Suprapubic skin (tissue), 4 donors: ENCODE data around the gene SNX24. TPM values are rescaled to one million over a fixed set of nuclear protein-coding genes. Genes with fewer than 3 reads are reported as not detected.

ENCODE experiments used
- DNase-seq, 2 donors: peaks; one replicate each; pipeline ENCODE4 v3.0.0-alpha.2; 2019; ENCODE audit warnings: low spot score in 2 of 2
- H3K27ac ChIP-seq: fragments of 200-600 bp; sonication (generic); one replicate; pipeline ENCODE4 v1.5.1; 2019
- H3K27me3 ChIP-seq: fragments of 200-600 bp; sonication (generic); one replicate; pipeline ENCODE4 v1.5.1; 2019
- H3K36me3 ChIP-seq: fragments of 200-600 bp; sonication (generic); one replicate; pipeline ENCODE4 v1.5.1; 2019
- H3K4me1 ChIP-seq: fragments of 200-600 bp; sonication (generic); one replicate; pipeline ENCODE4 v1.5.1; 2019
- H3K4me3 ChIP-seq: fragments of 200-600 bp; sonication (generic); one replicate; pipeline ENCODE4 v1.5.1; 2019; ENCODE audit warnings: mild to moderate bottlenecking
- H3K9me3 ChIP-seq: fragments of 200-600 bp; sonication (generic); one replicate; pipeline ENCODE4 v1.5.1; 2019
- CTCF ChIP-seq, 2 donors: fragments of 200-600 bp in 1 of 2; fragments of 450-650 bp in 1 of 2; sonication (generic) in 1 of 2; IDR thresholded peaks; one replicate each; pipeline ENCODE4 v1.5.1; 2016 to 2019; ENCODE audit warnings: antibody characterized with exemption in 2 of 2, mild to moderate bottlenecking in 1 of 2, moderate library complexity in 1 of 2
- EP300 ChIP-seq: sonication (generic); formaldehyde crosslinking; IDR thresholded peaks from one replicate; pipeline ENCODE4 v1.6.1; 2017; ENCODE audit warnings: antibody characterized with exemption
- POLR2A ChIP-seq, 2 donors: fragments of 450-650 bp; IDR thresholded peaks; one replicate each; pipeline ENCODE4 v1.6.1; 2017; ENCODE audit warnings: antibody characterized with exemption in 2 of 2, mild to moderate bottlenecking in 2 of 2, moderate library complexity in 2 of 2
- POLR2AphosphoS5 ChIP-seq, 3 donors: sonication (generic); formaldehyde crosslinking; IDR thresholded peaks; one replicate each; pipeline ENCODE4 v1.6.1; 2017; ENCODE audit warnings: antibody characterized with exemption in 3 of 3
- WGBS: methylation state at CpG from one replicate; pipeline ENCODE4 v1.1.5; 2018; 5-methylcytosine and 5-hydroxymethylcytosine counted together
- total RNA-seq, 4 donors: library from RNA; depleted of rRNA; stranded (reverse); fragments of >200 nt; gene quantifications; one replicate each; pipeline ENCODE4 v1.1.0, GENCODE V29; 2016

SNX24 gene
- total RNA-seq, 4 donors from 2014 or later = 15.2 to 43.0 (median 25.3) TPM

GRCh38 chr5:122978644-122979297 is 133.4 kb downstream of the SNX24 start:
- TF ChIP-seq EP300 (no peak), POLR2AphosphoS5 (IDR thresholded peaks at IDR 0.05) (no peak), POLR2A (IDR thresholded peaks at IDR 0.05) (no peak), CTCF (IDR thresholded peaks at IDR 0.05) (no peak)
- H3K4me3 ChIP-seq = no peak overlapping the region
- DNase-seq = no peak
- WGBS = 98% methylated on average over 5 of the region's 5 CpGs
- H3K36me3 ChIP-seq = no peaks in the 10 kb centered on the region
- no peak overlapping the region for H3K27ac ChIP-seq
- no peaks in the 10 kb centered on the region for H3K27me3 ChIP-seq
- H3K4me1 ChIP-seq = no peaks in the 10 kb centered on the region
- H3K9me3 ChIP-seq = no peaks in the 10 kb centered on the region

- Histone ChIP-seq H3K4me1 (no peaks in the 10 kb centered on the region), H3K27ac (no peak overlapping the region), H3K4me3 (no peak overlapping the region), H3K9me3 (no peaks in the 10 kb centered on the region), H3K36me3 (no peaks in the 10 kb centered on the region), H3K27me3 (no peaks in the 10 kb centered on the region)
- DNase-seq = no peak
- WGBS = 84% methylated on average over 2 of the region's 2 CpGs
- TF ChIP-seq CTCF (IDR thresholded peaks at IDR 0.05) (no peak), POLR2A (IDR thresholded peaks at IDR 0.05) (no peak), POLR2AphosphoS5 (IDR thresholded peaks at IDR 0.05) (no peak), EP300 (no peak)
Observed at GRCh38 chr5:122981846-122982245, 136.4 kb downstream of the SNX24 start.

- Histone ChIP-seq H3K27ac (no peak overlapping the region), H3K9me3 (no peaks in the 10 kb centered on the region), H3K27me3 (no peaks in the 10 kb centered on the region), H3K36me3 (no peaks in the 10 kb centered on the region), H3K4me1 (no peaks in the 10 kb centered on the region), H3K4me3 (no peak overlapping the region)
- WGBS = 0% methylated on average over 1 of the region's 1 CpG
- no peak for TF ChIP-seq POLR2AphosphoS5 (IDR thresholded peaks at IDR 0.05)
- no peak for TF ChIP-seq EP300
- no peak for TF ChIP-seq CTCF (IDR thresholded peaks at IDR 0.05)
- no peak for TF ChIP-seq POLR2A (IDR thresholded peaks at IDR 0.05)
- DNase-seq = no peak
Observed at GRCh38 chr5:122982376-122982775, 137.0 kb downstream of the SNX24 start.

GRCh38 chr5:122984425-122984824 is 139.0 kb downstream of the SNX24 start:
- no peaks in the 10 kb centered on the region for H3K9me3 ChIP-seq
- 92% methylated on average over 3 of the region's 3 CpGs for WGBS
- no peak for DNase-seq
- no peak overlapping the region for H3K27ac ChIP-seq
- no peak overlapping the region for H3K4me3 ChIP-seq
- no peaks in the 10 kb centered on the region for H3K36me3 ChIP-seq
- TF ChIP-seq POLR2AphosphoS5 (IDR thresholded peaks at IDR 0.05) = no peak
- TF ChIP-seq EP300 = no peak
- TF ChIP-seq POLR2A (IDR thresholded peaks at IDR 0.05) = no peak
- no peak for TF ChIP-seq CTCF (IDR thresholded peaks at IDR 0.05)
- no peaks in the 10 kb centered on the region for H3K4me1 ChIP-seq
- no peaks in the 10 kb centered on the region for H3K27me3 ChIP-seq

GRCh38 chr5:122985006-122985700 is 139.7 kb downstream of the SNX24 start:
- 90% methylated on average over 4 of the region's 4 CpGs for WGBS
- no peak overlapping the region for H3K27ac ChIP-seq

More at GRCh38 chr5:122985006-122985700, 139.7 kb downstream of the SNX24 start:
- Histone ChIP-seq H3K4me1 (no peaks in the 10 kb centered on the region), H3K27me3 (no peaks in the 10 kb centered on the region), H3K9me3 (no peaks in the 10 kb centered on the region), H3K4me3 (no peak overlapping the region), H3K36me3 (no peaks in the 10 kb centered on the region)
- no peak for DNase-seq
- no peak for TF ChIP-seq CTCF (IDR thresholded peaks at IDR 0.05)
